ENCODE results near the gene ATOH1. TPM values are rescaled to one million over a fixed set of nuclear protein-coding genes. Genes with fewer than 3 reads are reported as not detected.

ATOH1 gene
- total RNA-seq, 1 donor from 2014 or later = not detected

- Mint-ChIP-seq H3K4me3 (peak overlapping the region; percentile 4), H3K27ac (ENCODE audit: unreplicated experiment) (no peak overlapping the region), H3K36me3 (ENCODE audit: low read depth) (no peaks in the 10 kb centered on the region), H3K27me3 (ENCODE audit: low read depth) (peaks cover 98% of the 10 kb centered on the region), H3K4me1 (peaks cover 6% of the 10 kb centered on the region), H3K9me3 (no peaks in the 10 kb centered on the region)
- DNase-seq (ENCODE audit: low read depth, low spot score) = no peak
- TF ChIP-seq, protein P1, sequence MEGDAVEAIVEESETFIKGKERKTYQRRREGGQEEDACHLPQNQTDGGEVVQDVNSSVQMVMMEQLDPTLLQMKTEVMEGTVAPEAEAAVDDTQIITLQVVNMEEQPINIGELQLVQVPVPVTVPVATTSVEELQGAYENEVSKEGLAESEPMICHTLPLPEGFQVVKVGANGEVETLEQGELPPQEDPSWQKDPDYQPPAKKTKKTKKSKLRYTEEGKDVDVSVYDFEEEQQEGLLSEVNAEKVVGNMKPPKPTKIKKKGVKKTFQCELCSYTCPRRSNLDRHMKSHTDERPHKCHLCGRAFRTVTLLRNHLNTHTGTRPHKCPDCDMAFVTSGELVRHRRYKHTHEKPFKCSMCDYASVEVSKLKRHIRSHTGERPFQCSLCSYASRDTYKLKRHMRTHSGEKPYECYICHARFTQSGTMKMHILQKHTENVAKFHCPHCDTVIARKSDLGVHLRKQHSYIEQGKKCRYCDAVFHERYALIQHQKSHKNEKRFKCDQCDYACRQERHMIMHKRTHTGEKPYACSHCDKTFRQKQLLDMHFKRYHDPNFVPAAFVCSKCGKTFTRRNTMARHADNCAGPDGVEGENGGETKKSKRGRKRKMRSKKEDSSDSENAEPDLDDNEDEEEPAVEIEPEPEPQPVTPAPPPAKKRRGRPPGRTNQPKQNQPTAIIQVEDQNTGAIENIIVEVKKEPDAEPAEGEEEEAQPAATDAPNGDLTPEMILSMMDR (conservative IDR thresholded peaks at IDR 0.05) = no peak
Observed at GRCh38 chr4:93835929-93836328, 7.4 kb downstream of the ATOH1 start.

DNA sequence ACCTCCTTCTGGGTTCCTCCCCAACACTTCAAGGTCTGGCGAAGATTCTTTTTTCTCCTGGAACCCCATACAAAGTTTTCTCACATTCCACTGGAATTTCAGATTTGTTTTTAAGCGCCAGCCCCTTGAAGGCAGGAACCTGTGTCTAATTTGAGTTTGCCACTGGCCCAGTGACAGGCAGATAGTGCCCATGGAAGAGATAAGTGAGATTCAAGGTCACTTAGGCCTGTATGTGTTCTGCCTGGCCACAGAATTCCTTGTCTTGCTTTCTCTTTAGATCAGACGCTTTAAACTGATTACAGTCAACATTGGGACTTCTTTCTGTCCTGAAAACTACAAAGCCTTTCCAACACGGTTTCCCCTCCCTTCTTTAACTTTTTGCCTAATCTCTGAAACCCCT is 11.2 kb downstream of the ATOH1 start:
- Mint-ChIP-seq H3K4me3 (no peak overlapping the region), H3K27ac (ENCODE audit: unreplicated experiment) (no peak overlapping the region), H3K9me3 (no peaks in the 10 kb centered on the region), H3K4me1 (no peaks in the 10 kb centered on the region), H3K27me3 (ENCODE audit: low read depth) (peaks cover 77% of the 10 kb centered on the region), H3K36me3 (ENCODE audit: low read depth) (no peaks in the 10 kb centered on the region)
- DNase-seq (ENCODE audit: low read depth, low spot score) = no peak
- TF ChIP-seq, protein P1 (conservative IDR thresholded peaks at IDR 0.05) = no peak

DNA sequence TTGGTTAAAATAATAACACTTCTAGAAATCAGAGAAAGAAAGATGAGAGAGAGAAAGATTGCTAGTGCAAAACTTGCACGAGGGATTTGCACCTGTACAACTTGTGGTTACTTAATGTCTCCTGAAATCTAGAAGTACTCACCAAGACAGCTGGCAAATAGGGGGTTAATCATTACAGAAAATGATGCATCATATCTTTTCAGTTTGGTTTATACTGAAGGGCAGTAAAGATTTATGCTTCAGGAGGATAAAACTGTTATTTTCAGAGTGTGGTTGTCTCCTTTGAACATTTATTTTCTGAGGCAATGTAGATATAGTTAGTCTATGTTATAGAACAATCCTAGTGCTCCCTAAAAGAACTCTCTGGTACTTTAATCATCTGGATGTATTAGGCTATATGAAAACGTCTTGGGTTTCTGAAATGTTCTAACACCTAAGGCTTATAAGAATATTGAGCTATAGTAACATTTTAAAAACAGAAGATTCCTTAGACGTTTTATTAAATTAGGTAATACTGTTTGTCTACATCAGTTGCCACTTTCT is 13.3 kb downstream of the ATOH1 start:
- H3K36me3 Mint-ChIP-seq (ENCODE audit: low read depth) = no peaks in the 10 kb centered on the region
- DNase-seq (ENCODE audit: low read depth, low spot score) = no peak
- H3K27me3 Mint-ChIP-seq (ENCODE audit: low read depth) = peaks cover 68% of the 10 kb centered on the region
- H3K27ac Mint-ChIP-seq (ENCODE audit: unreplicated experiment) = no peak overlapping the region
- TF ChIP-seq, protein P1 (conservative IDR thresholded peaks at IDR 0.05) = no peak
- no peaks in the 10 kb centered on the region for H3K4me1 Mint-ChIP-seq
- no peaks in the 10 kb centered on the region for H3K9me3 Mint-ChIP-seq
- H3K4me3 Mint-ChIP-seq = no peak overlapping the region

DNA sequence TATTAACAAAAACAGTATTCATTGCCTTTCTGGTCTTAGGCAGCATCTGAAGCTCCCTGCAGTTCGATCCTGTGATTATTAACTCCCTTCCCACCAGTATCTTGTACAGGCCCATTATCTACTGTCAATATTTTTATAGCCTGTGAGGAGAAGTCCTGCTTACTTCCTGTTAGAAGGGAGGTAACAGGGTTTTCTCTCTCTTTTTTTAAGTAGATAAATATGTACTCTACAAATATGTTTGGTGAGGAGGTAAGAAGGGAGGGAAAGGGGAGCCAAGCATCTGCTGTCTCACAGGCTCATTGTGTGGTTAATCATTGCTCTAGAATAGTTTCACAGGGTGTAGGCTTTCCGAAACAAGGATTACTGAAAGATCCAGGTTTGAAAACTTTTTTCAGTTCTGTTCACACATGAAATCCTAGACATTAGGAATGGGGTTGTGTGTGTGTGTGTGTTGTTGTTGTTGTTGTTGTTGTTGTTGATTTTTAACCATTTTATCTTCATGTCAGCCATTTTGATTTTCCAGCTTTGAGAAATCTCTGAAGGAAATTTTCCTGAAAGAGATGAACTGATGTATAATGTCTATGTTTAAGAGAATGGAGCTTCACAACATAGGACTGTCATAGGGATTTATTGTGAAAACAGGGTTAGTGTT is 14.2 kb downstream of the ATOH1 start:
- Mint-ChIP-seq H3K36me3 (ENCODE audit: low read depth) (no peaks in the 10 kb centered on the region), H3K4me3 (no peak overlapping the region), H3K27me3 (ENCODE audit: low read depth) (peaks cover 63% of the 10 kb centered on the region), H3K9me3 (no peaks in the 10 kb centered on the region), H3K27ac (ENCODE audit: unreplicated experiment) (no peak overlapping the region), H3K4me1 (no peaks in the 10 kb centered on the region)
- no peak for DNase-seq (ENCODE audit: low read depth, low spot score)
- TF ChIP-seq, protein P1 (conservative IDR thresholded peaks at IDR 0.05) = no peak

DNA sequence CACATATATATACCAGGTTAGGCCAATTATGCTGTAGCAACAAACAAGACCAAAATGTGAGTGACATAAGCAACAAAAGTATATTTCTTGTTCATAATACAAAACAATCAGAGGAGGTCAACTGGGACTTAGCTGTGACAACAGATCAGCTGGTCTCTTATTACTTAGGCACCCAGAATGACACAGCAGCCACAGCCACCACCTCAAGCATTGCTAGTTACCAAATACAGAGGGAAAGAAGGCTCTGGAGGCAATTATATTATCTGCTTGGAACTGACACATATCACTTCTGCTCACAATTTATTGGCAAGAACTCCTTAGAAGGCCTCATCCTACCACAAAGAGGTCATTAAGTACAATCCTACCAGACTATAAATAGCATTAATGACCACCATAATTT is 15.2 kb downstream of the ATOH1 start:
- Mint-ChIP-seq H3K36me3 (ENCODE audit: low read depth) (no peaks in the 10 kb centered on the region), H3K4me1 (no peaks in the 10 kb centered on the region), H3K9me3 (no peaks in the 10 kb centered on the region), H3K27ac (ENCODE audit: unreplicated experiment) (no peak overlapping the region), H3K27me3 (ENCODE audit: low read depth) (peaks cover 58% of the 10 kb centered on the region), H3K4me3 (no peak overlapping the region)
- no peak for DNase-seq (ENCODE audit: low read depth, low spot score)
- TF ChIP-seq, protein P1 (conservative IDR thresholded peaks at IDR 0.05) = no peak

Measured in neural crest cell (in vitro differentiated cells).